Kidney glomerular epithelial cell (primary cell): ENCODE results near the gene CHST15.
A peak's percentile ranks its signal among the peaks of the same experiment; 100 is the strongest.

Experiments used
- DNase-seq: peaks from one replicate; lab custom pipeline; 2025; lab: John Stamatoyannopoulos, UW

CHST15 gene

GRCh38 chr10:124081547-124082140, 11.8 kb downstream of the CHST15 start:
- DNase-seq = no peak

- DNase-seq = no peak
Measured at GRCh38 chr10:124079864-124080263, 13.5 kb downstream of the CHST15 start.

- no peak for DNase-seq
Measured at GRCh38 chr10:124078714-124079113, 14.7 kb downstream of the CHST15 start.

GRCh38 chr10:124078028-124078427, 15.4 kb downstream of the CHST15 start:
- no peak for DNase-seq

- DNase-seq = peak; percentile 23
Measured at GRCh38 chr10:124077208-124077993, 16.0 kb downstream of the CHST15 start.

- DNase-seq = no peak
Measured at GRCh38 chr10:124076148-124076733, 17.2 kb downstream of the CHST15 start.

GRCh38 chr10:124075231-124075955, 18.0 kb downstream of the CHST15 start:
- no peak for DNase-seq

GRCh38 chr10:124074501-124075109, 18.8 kb downstream of the CHST15 start:
- DNase-seq = no peak

- no peak for DNase-seq
Measured at GRCh38 chr10:124073978-124074377, 19.4 kb downstream of the CHST15 start.

GRCh38 chr10:124072541-124072940, 20.9 kb downstream of the CHST15 start:
- DNase-seq = no peak

GRCh38 chr10:124072106-124072505, 21.3 kb downstream of the CHST15 start:
- DNase-seq = no peak

- no peak for DNase-seq
Measured at GRCh38 chr10:124071141-124071540, 22.3 kb downstream of the CHST15 start.

GRCh38 chr10:124070666-124071065, 22.7 kb downstream of the CHST15 start:
- no peak for DNase-seq

- no peak for DNase-seq
Measured at GRCh38 chr10:124069341-124070264, 23.8 kb downstream of the CHST15 start.

GRCh38 chr10:124068929-124069328, 24.5 kb downstream of the CHST15 start:
- no peak for DNase-seq

- no peak for DNase-seq
Measured at GRCh38 chr10:124067825-124068400, 25.5 kb downstream of the CHST15 start.

GRCh38 chr10:124066781-124067714, 26.4 kb downstream of the CHST15 start:
- no peak for DNase-seq

GRCh38 chr10:124066126-124066700, 27.2 kb downstream of the CHST15 start:
- no peak for DNase-seq
